Natural killer cell treated with Interleukin-12 subunit alpha and Interleukin-12 subunit beta and Interleukin-15 and Interleukin-18, amount 100 ng/mL, for 72 hours (primary cell): ENCODE data around the gene CALN1. TPM values are rescaled to one million over a fixed set of nuclear protein-coding genes. Genes with fewer than 3 reads are reported as not detected.
"Not testable (repeated sequence)": the region's sequence is repeated elsewhere in the genome, so short reads cannot be mapped to it uniquely, and the experiment has no call there.

Experiments used
- ATAC-seq, 2 donors: fragments of 150-1000 bp; cut with Tn5 transposase in 1 of 2; sonication (Bioruptor Pico), chemical (Tn5 transposase) in 1 of 2; 2 replicates each; pipeline ENCODE4 v1.10.0; 2021
- DNase-seq: peaks from one replicate; pipeline ENCODE4 v3.0.0; 2022; ENCODE audit warnings: low spot score
- H3K27ac Mint-ChIP-seq, 2 donors: 1 replicate in 1 of 2; 2 replicates in 1 of 2; pipeline ENCODE4 v1.8.0; 2022; ENCODE audit warnings: mixed read lengths in 2 of 2, mild to moderate bottlenecking in 1 of 2, moderate library complexity in 1 of 2
- H3K27me3 Mint-ChIP-seq, 2 donors: 1 replicate in 1 of 2; 2 replicates in 1 of 2; pipeline ENCODE4 v1.8.0; 2022; ENCODE audit warnings: mixed read lengths in 2 of 2
- H3K36me3 Mint-ChIP-seq: one replicate; pipeline ENCODE4 v1.8.0; 2022; ENCODE audit warnings: mixed read lengths
- H3K4me1 Mint-ChIP-seq, 2 donors: 1 replicate in 1 of 2; 2 replicates in 1 of 2; pipeline ENCODE4 v1.8.0; 2022; ENCODE audit warnings: low read depth in 2 of 2, mixed read lengths in 2 of 2, mild to moderate bottlenecking in 1 of 2
- H3K4me3 Mint-ChIP-seq: one replicate; pipeline ENCODE4 v1.8.0; 2022; ENCODE audit warnings: mixed read lengths
- H3K9me3 Mint-ChIP-seq: 2 replicates; pipeline ENCODE4 v1.8.0; 2022; ENCODE audit warnings: mixed read lengths
- total RNA-seq, 2 donors: library from RNA; stranded (reverse); gene quantifications; one replicate each; pipeline ENCODE4 v1.2.3, GENCODE V29; 2022

CALN1 gene
- total RNA-seq, 2 donors from 2014 or later, result not detected

GRCh38 chr7:71826141-71826540, 586.0 kb downstream of the CALN1 start:
- Mint-ChIP-seq H3K36me3 (peaks cover 5% of the 10 kb centered on the region), H3K27me3 (no peaks in the 10 kb centered on the region), H3K27ac (no peak overlapping the region)

GRCh38 chr7:71824006-71824760, 588.0 kb downstream of the CALN1 start:
- Mint-ChIP-seq H3K27ac (no peak overlapping the region), H3K27me3 (no peaks in the 10 kb centered on the region), H3K4me1 (no peaks in the 10 kb centered on the region), H3K9me3 (peaks cover 8% of the 10 kb centered on the region), H3K4me3 (no peak overlapping the region), H3K36me3 (peaks cover 5% of the 10 kb centered on the region)
- ATAC-seq (no peak), DNase-seq (no peak)

More at GRCh38 chr7:71826141-71826540, 586.0 kb downstream of the CALN1 start:
- no peak for ATAC-seq
- H3K4me3 Mint-ChIP-seq, result no peak overlapping the region
- DNase-seq, result no peak
- no peaks in the 10 kb centered on the region for H3K4me1 Mint-ChIP-seq
- H3K9me3 Mint-ChIP-seq, result peaks cover 3% of the 10 kb centered on the region

- not testable (repeated sequence) for DNase-seq, H3K36me3 Mint-ChIP-seq, H3K27me3 Mint-ChIP-seq, H3K9me3 Mint-ChIP-seq, H3K4me3 Mint-ChIP-seq, H3K4me1 Mint-ChIP-seq, H3K27ac Mint-ChIP-seq, ATAC-seq
Observed at GRCh38 chr7:71822406-71822805, 589.7 kb downstream of the CALN1 start.

- H3K27me3 Mint-ChIP-seq, result no peaks in the 10 kb centered on the region
- no peaks in the 10 kb centered on the region for H3K4me1 Mint-ChIP-seq
- DNase-seq (no peak), ATAC-seq (no peak)
- no peak overlapping the region for H3K4me3 Mint-ChIP-seq
- peaks cover 11% of the 10 kb centered on the region for H3K9me3 Mint-ChIP-seq
- H3K27ac Mint-ChIP-seq, result no peak overlapping the region
- peaks cover 4% of the 10 kb centered on the region for H3K36me3 Mint-ChIP-seq
Observed at GRCh38 chr7:71817916-71818315, 594.2 kb downstream of the CALN1 start.

GRCh38 chr7:71808115-71808514, 604.0 kb downstream of the CALN1 start:
- Mint-ChIP-seq H3K36me3 (no peaks in the 10 kb centered on the region), H3K27ac (no peak overlapping the region), H3K4me1 (no peaks in the 10 kb centered on the region), H3K9me3 (peaks cover 9% of the 10 kb centered on the region), H3K27me3 (no peaks in the 10 kb centered on the region), H3K4me3 (no peak overlapping the region)
- ATAC-seq, result no peak
- no peak for DNase-seq

- DNase-seq (no peak), ATAC-seq (no peak)
- H3K9me3 Mint-ChIP-seq, result peaks cover 9% of the 10 kb centered on the region
- H3K4me3 Mint-ChIP-seq, result no peak overlapping the region
- H3K36me3 Mint-ChIP-seq, result no peaks in the 10 kb centered on the region
- no peak overlapping the region for H3K27ac Mint-ChIP-seq
- H3K27me3 Mint-ChIP-seq, result no peaks in the 10 kb centered on the region
- no peaks in the 10 kb centered on the region for H3K4me1 Mint-ChIP-seq
Observed at GRCh38 chr7:71804256-71804655, 607.9 kb downstream of the CALN1 start.

GRCh38 chr7:71801976-71802375, 610.2 kb downstream of the CALN1 start:
- DNase-seq (no peak), ATAC-seq (no peak)
- no peaks in the 10 kb centered on the region for H3K4me1 Mint-ChIP-seq
- H3K27me3 Mint-ChIP-seq, result no peaks in the 10 kb centered on the region
- H3K9me3 Mint-ChIP-seq, result peaks cover 12% of the 10 kb centered on the region
- H3K36me3 Mint-ChIP-seq, result no peaks in the 10 kb centered on the region
- H3K4me3 Mint-ChIP-seq, result no peak overlapping the region
- no peak overlapping the region for H3K27ac Mint-ChIP-seq

- Mint-ChIP-seq H3K9me3 (peaks cover 4% of the 10 kb centered on the region), H3K27me3 (no peaks in the 10 kb centered on the region), H3K36me3 (no peaks in the 10 kb centered on the region), H3K4me3 (no peak overlapping the region), H3K4me1 (no peaks in the 10 kb centered on the region), H3K27ac (no peak overlapping the region)
- ATAC-seq, result no peak
- DNase-seq, result no peak
Observed at GRCh38 chr7:71800321-71800720, 611.8 kb downstream of the CALN1 start.

- H3K36me3 Mint-ChIP-seq, result no peaks in the 10 kb centered on the region
- ATAC-seq, result no peak
- H3K4me1 Mint-ChIP-seq, result no peaks in the 10 kb centered on the region
- H3K27me3 Mint-ChIP-seq, result no peaks in the 10 kb centered on the region
- H3K27ac Mint-ChIP-seq, result no peak overlapping the region
- H3K9me3 Mint-ChIP-seq, result peaks cover 10% of the 10 kb centered on the region
- no peak overlapping the region for H3K4me3 Mint-ChIP-seq
- no peak for DNase-seq
Observed at GRCh38 chr7:71795410-71795809, 616.7 kb downstream of the CALN1 start.

GRCh38 chr7:71793251-71793650, 618.9 kb downstream of the CALN1 start:
- Mint-ChIP-seq H3K4me1 (no peaks in the 10 kb centered on the region), H3K36me3 (no peaks in the 10 kb centered on the region), H3K9me3 (peaks cover 15% of the 10 kb centered on the region), H3K27me3 (no peaks in the 10 kb centered on the region), H3K27ac (no peak overlapping the region), H3K4me3 (no peak overlapping the region)
- no peak for DNase-seq
- ATAC-seq, result no peak

GRCh38 chr7:71787513-71787912, 624.6 kb downstream of the CALN1 start:
- no peak overlapping the region for H3K27ac Mint-ChIP-seq
- H3K4me3 Mint-ChIP-seq, result no peak overlapping the region
- DNase-seq, result no peak
- ATAC-seq, result no peak
- H3K9me3 Mint-ChIP-seq, result peaks cover 15% of the 10 kb centered on the region
- no peaks in the 10 kb centered on the region for H3K36me3 Mint-ChIP-seq
- no peaks in the 10 kb centered on the region for H3K27me3 Mint-ChIP-seq
- no peaks in the 10 kb centered on the region for H3K4me1 Mint-ChIP-seq

GRCh38 chr7:71785216-71785615, 626.9 kb downstream of the CALN1 start:
- ATAC-seq (no peak), DNase-seq (no peak)
- no peaks in the 10 kb centered on the region for H3K4me1 Mint-ChIP-seq
- H3K27me3 Mint-ChIP-seq, result no peaks in the 10 kb centered on the region
- H3K9me3 Mint-ChIP-seq, result peaks cover 14% of the 10 kb centered on the region
- no peak overlapping the region for H3K4me3 Mint-ChIP-seq
- H3K27ac Mint-ChIP-seq, result no peak overlapping the region
- H3K36me3 Mint-ChIP-seq, result no peaks in the 10 kb centered on the region

- H3K4me1 Mint-ChIP-seq, result no peaks in the 10 kb centered on the region
- no peak overlapping the region for H3K4me3 Mint-ChIP-seq
- H3K27me3 Mint-ChIP-seq, result no peaks in the 10 kb centered on the region
- DNase-seq (no peak), ATAC-seq (no peak)
- H3K9me3 Mint-ChIP-seq, result peaks cover 10% of the 10 kb centered on the region
- H3K36me3 Mint-ChIP-seq, result no peaks in the 10 kb centered on the region
- no peak overlapping the region for H3K27ac Mint-ChIP-seq
Observed at GRCh38 chr7:71784781-71785180, 627.4 kb downstream of the CALN1 start.

GRCh38 chr7:71784180-71784579, 628.0 kb downstream of the CALN1 start:
- ATAC-seq, result no peak
- no peak for DNase-seq
- no peak overlapping the region for H3K27ac Mint-ChIP-seq
- no peaks in the 10 kb centered on the region for H3K36me3 Mint-ChIP-seq
- no peak overlapping the region for H3K4me3 Mint-ChIP-seq
- H3K9me3 Mint-ChIP-seq, result peaks cover 9% of the 10 kb centered on the region
- no peaks in the 10 kb centered on the region for H3K4me1 Mint-ChIP-seq
- H3K27me3 Mint-ChIP-seq, result no peaks in the 10 kb centered on the region

GRCh38 chr7:71783779-71784178, 628.4 kb downstream of the CALN1 start:
- DNase-seq (no peak), ATAC-seq (no peak)
- Mint-ChIP-seq H3K27me3 (no peaks in the 10 kb centered on the region), H3K9me3 (peaks cover 9% of the 10 kb centered on the region), H3K4me1 (no peaks in the 10 kb centered on the region), H3K4me3 (no peak overlapping the region), H3K27ac (no peak overlapping the region), H3K36me3 (no peaks in the 10 kb centered on the region)
